Activated naive CD8-positive, alpha-beta T cell (primary cell): ENCODE measurements around the gene ASB16.
A peak's percentile ranks its signal among the peaks of the same experiment; 100 is the strongest.
"Not testable (repeated sequence)": the region's sequence is repeated elsewhere in the genome, so short reads cannot be mapped to it uniquely, and the experiment has no call there.

Experiments
- H3K27ac Mint-ChIP-seq: one replicate; pipeline ENCODE4 v1.8.0; 2021; ENCODE audit warnings: mixed read lengths
- H3K27me3 Mint-ChIP-seq: one replicate; pipeline ENCODE4 v1.8.0; 2021; ENCODE audit warnings: mixed read lengths
- H3K36me3 Mint-ChIP-seq: one replicate; pipeline ENCODE4 v1.8.0; 2021; ENCODE audit warnings: mixed read lengths
- H3K4me1 Mint-ChIP-seq: one replicate; pipeline ENCODE4 v1.8.0; 2021; ENCODE audit warnings: low read depth, mixed read lengths
- H3K4me3 Mint-ChIP-seq: one replicate; pipeline ENCODE4 v1.8.0; 2021; ENCODE audit warnings: mild to moderate bottlenecking, mixed read lengths
- H3K9me3 Mint-ChIP-seq: one replicate; pipeline ENCODE4 v1.8.0; 2021; ENCODE audit warnings: low read depth, mixed read lengths

The ASB16 gene

DNA sequence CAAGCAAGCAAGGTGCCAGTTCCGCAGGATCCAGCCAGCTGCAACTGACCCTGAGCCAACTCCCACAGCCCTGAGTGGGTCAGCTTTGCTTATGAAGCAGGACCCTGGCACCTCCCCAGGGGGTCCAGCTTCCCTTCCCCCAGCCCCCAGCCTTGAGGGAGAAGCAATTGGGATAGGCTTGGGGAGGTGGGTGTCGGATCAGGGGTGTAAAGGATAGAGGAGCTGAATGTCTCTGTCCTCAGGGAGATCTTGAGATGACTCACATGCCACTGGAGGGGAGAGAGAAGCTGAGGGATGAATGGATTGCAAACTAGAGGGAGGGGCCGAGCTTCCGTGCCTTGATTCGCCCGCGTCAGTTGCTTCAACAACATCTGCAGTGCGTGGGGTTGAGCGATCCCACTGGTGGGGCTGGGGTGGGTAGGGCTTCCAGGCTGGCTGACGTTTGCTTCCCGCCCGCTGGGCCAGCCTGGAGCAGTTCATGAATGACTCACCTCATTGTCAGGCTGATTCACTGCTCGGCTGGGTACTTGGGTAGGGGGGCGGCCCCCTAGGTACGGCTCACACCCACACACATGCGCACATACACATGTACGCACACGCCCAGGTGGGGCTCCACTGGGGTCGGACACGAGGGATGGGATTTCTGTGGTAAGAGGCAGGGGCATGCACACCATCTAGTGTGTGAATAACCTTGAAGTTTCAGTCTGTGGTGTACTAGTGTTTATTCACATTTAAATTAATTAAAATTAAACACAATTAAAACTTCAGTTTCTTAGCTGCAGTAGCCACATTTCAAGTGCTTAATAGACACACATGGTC is 32.4 kb upstream of the ASB16 start:
- Mint-ChIP-seq H3K27ac (no peak overlapping the region), H3K27me3 (no peaks in the 10 kb centered on the region), H3K9me3 (no peaks in the 10 kb centered on the region), H3K4me3 (peak overlapping the region; percentile 27), H3K4me1 (peaks cover 15% of the 10 kb centered on the region), H3K36me3 (no peaks in the 10 kb centered on the region)

DNA sequence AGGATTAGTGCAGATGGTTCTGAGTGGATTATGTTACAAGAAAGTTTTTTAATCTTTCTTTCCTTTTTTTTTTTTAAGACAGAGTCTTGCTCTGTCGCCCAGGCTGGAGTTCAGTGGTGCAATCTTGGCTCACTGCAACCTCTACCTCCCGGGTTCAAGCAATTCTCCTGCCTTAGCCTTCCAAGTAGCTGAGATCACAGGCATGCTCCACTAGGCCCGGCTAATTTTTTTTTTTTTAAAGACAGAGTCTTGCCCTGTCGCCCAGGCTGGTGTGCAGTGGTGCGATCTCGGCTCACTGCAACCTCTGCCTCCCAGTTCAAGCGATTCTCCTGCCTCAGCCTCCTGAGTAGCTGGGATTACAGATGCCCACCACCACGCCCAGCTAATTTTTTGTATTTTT is 26.6 kb upstream of the ASB16 start:
- H3K4me1 Mint-ChIP-seq, H3K36me3 Mint-ChIP-seq, H3K4me3 Mint-ChIP-seq, H3K9me3 Mint-ChIP-seq, H3K27ac Mint-ChIP-seq, H3K27me3 Mint-ChIP-seq: not testable (repeated sequence)

DNA sequence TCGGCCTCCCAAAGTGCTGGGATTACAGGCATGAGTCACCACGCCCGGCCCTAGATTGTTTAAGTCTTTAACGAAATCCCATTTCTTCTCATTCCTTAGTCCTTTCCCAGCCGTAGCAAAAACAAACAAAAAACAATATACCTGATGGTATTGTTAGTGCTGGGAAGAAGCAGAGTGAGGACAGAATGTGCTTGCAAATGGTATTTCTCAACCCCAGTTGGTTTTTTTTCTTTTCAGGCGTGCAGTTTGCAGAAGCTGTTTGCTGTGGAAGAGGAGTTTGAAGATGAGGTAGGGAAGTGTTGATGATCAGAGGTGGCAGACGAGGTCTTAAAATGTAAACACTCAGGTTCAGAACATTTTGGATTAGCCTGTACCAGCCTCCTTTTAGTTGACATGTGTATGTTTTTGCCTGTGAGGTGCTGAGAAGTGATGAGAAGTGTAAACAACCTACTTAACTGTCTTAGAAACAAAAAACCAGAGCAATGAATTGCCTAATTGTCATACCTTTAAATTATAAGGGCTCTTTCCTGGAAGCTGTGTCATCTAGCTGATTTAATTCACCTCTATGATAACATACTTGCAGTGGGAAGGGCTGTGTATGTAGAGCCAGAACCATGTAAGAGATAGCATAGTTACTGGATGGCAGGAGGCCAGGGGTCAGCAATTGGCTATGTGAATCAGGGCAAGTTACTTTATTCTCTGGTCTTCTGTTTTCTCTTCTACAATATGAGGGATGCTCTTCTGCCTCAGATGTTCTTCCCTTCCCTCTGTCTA is 25.4 kb upstream of the ASB16 start:
- no peaks in the 10 kb centered on the region for H3K27me3 Mint-ChIP-seq
- peaks cover 2% of the 10 kb centered on the region for H3K36me3 Mint-ChIP-seq
- H3K9me3 Mint-ChIP-seq = no peaks in the 10 kb centered on the region
- no peak overlapping the region for H3K27ac Mint-ChIP-seq
- no peak overlapping the region for H3K4me3 Mint-ChIP-seq
- H3K4me1 Mint-ChIP-seq = peaks cover 2% of the 10 kb centered on the region

DNA sequence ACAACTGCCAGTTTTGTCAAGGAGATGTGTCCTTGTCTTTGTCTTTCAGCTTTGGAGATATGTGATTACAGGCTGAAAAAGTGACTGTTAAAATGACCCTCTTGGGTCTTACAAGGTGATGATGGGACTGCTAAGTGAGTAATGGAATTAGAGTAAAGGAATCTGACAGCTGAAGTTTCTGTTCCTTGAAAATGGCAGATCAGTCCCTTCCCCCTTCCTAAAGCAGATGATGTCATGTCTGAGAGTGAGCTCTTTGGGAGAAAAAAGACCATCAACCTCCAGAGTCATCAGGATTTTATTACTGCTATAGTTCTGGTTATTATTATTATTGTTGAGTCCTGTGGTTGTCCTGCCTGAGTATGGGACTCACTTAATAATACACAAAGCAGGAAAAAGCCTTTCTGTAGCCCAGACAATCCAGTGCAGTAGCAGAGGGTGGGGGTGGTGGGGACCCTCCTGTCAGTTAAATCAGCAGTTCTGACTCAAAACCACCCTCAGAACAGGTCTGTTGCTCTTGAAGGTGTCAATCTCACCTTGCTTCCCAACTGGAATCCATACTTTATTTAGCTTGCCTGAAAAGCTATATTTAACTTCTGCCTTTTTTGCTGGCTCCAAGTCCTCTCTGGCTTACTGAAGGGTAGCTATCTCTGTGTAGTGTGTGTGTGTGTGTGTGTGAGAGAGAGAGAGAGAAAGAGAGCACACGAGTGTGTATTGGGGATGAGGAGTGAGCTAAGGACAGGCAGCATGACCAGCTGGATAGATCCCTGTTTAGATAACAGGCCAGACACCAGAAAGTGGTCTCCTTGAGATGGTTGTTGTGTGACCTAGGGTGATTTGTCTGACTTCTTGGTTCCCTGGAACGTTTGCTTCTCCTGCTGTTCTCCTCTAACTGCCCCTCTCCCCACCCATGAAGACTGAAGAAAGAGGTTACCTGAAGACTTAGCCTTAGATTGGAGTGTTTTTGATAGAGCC is 23.8 kb upstream of the ASB16 start:
- peaks cover 2% of the 10 kb centered on the region for H3K36me3 Mint-ChIP-seq
- no peaks in the 10 kb centered on the region for H3K4me1 Mint-ChIP-seq
- no peaks in the 10 kb centered on the region for H3K9me3 Mint-ChIP-seq
- no peak overlapping the region for H3K27ac Mint-ChIP-seq
- no peak overlapping the region for H3K4me3 Mint-ChIP-seq
- no peaks in the 10 kb centered on the region for H3K27me3 Mint-ChIP-seq

DNA sequence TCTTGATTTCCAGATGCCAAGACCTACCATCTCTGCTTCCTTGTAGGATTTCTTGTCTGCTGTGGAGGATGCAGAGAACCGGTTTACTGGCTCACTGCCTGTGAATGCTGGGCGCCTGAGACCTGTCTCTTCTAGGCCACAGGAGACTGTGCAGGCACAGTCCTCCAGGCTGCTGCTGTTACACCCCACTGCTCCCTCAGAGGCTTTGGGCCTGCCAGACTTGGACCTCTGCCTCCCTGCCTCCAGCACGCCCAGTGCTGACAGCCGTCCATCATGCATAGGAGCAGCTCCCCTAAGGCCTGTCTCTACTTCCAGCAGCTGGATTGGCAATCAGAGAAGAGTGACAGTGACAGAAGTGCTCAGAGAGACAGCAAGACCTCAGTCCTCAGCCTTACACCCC is 22.7 kb upstream of the ASB16 start:
- Mint-ChIP-seq H3K27me3 (no peaks in the 10 kb centered on the region), H3K9me3 (no peaks in the 10 kb centered on the region), H3K4me3 (no peak overlapping the region), H3K27ac (no peak overlapping the region), H3K4me1 (no peaks in the 10 kb centered on the region), H3K36me3 (peaks cover 3% of the 10 kb centered on the region)

DNA sequence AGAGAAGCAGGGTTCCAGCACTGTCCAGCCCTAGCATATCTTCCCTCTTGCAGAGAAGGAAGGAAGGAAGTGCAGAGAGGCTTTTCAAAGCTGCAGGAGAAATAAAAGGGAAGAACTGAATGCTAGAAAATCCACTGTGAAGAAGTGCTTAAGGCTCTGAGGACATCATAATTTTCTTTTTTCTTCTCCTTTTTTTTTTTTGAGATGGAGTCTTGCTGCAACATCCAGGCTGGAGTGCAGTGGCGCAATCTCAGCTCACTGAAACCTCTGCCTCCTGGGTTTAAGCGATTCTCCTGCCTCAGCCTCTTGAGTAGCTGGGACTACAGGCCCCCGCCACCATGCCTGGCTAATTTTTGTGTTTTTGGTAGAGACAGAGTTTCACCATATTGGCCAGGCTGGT is 21.4 kb upstream of the ASB16 start:
- H3K36me3 Mint-ChIP-seq, H3K27ac Mint-ChIP-seq, H3K27me3 Mint-ChIP-seq, H3K4me3 Mint-ChIP-seq, H3K4me1 Mint-ChIP-seq, H3K9me3 Mint-ChIP-seq: not testable (repeated sequence)

DNA sequence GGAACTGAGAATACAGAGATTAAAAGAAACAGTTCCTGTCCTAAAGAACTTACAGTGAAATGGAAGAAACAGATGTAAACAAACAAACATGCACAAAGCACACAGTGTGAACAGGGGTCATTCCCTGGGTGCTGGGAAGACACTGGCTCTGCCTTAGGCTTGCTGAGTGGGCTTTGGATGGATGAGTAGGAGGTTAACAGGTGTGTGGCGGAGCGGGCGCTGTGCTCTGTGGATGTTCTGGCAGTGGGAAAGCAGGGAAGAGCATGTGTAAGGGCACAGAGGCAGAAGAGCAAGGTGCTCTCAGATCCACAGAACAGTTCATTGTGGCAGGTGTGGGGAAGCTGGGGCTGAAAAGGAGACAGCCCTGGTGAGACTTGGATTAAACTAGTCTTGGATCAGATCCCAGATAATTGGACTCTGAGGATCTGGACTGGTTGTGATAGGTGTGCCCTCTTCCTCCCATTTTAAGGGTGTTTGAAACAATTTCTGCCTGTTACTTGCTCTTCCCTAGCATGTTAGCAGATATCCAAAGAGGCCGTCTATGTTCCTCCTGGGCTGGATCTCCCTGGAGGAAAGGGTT is 20.7 kb upstream of the ASB16 start:
- Mint-ChIP-seq H3K9me3 (no peaks in the 10 kb centered on the region), H3K27ac (peak overlapping the region; percentile 68), H3K4me3 (no peak overlapping the region), H3K4me1 (no peaks in the 10 kb centered on the region), H3K36me3 (peaks cover 4% of the 10 kb centered on the region), H3K27me3 (no peaks in the 10 kb centered on the region)

DNA sequence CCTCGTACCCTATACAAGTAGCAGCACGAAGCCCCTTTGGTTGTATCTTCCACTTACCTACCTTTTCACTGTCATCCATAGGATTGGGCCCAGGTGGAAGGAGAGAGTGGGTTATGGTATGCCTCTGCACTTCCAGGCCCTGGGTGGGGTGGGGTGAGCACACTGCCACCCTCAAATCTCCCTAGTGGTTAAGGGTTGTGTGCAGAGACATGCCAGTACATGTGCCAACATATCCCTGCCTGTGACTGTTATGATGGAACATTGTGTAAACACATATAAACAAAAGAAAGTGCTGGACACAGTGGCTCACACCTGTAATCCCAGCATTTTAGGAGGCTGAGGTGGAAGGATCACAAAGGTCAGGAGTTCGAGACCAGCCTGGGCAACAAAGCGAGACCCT is 17.6 kb upstream of the ASB16 start:
- H3K27me3 Mint-ChIP-seq = no peaks in the 10 kb centered on the region
- H3K4me3 Mint-ChIP-seq = no peak overlapping the region
- H3K4me1 Mint-ChIP-seq = no peaks in the 10 kb centered on the region
- H3K36me3 Mint-ChIP-seq = peaks cover 4% of the 10 kb centered on the region
- H3K27ac Mint-ChIP-seq = no peak overlapping the region
- no peaks in the 10 kb centered on the region for H3K9me3 Mint-ChIP-seq

DNA sequence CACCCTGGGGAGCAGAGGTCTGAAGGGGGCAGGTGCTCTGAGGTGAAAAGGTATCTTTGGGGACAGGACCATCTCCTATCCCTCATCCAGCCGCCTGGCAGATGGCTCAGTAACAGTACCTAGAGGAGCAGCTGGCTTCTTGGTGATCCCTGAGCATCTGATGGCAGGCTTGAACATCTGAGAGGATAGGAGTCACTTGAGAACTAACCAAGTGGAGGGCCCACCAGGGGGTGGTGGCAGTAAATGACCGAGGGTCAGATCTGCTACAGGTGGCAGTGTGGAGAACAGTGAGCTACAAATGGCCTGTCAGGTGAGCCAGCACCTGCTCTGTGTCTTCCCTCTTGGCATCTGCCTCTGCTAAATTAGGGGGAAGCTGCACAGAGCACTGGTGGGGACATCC is 15.0 kb upstream of the ASB16 start:
- peaks cover 4% of the 10 kb centered on the region for H3K36me3 Mint-ChIP-seq
- no peaks in the 10 kb centered on the region for H3K9me3 Mint-ChIP-seq
- H3K27me3 Mint-ChIP-seq = no peaks in the 10 kb centered on the region
- no peak overlapping the region for H3K27ac Mint-ChIP-seq
- no peak overlapping the region for H3K4me3 Mint-ChIP-seq
- peaks cover 2% of the 10 kb centered on the region for H3K4me1 Mint-ChIP-seq

DNA sequence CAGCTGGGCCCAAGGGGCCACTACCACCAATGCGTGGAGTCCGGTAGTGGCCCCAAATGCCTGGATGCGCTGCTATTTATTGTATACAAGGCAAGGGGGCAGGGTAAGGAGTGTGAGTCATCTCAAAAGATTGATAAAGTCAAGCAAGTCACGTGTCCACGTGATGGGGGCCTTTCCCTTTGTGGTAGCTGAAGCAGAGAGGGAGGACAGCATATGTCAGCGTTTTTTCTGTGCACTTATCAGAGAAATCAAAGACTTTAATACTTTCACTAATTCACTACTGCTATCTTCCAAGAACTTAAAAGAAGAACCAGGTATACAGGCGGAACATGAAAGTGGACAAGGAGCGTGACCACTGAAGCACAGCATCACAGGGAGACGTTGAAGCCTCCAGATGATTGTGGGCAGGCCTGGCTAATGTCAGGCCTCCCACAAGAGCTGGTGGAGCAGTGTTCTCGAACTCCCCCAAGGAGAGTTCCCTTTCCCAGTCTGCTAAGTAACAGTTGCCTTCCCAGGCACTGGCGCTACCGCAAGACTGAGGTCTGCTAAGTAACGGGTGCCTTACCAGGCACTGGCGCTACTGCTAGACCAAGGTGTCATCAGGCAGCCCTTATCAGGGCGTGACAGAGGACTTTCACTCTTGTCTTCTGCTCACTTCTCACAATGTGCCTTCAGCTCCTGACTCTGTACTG is 10.8 kb upstream of the ASB16 start:
- H3K9me3 Mint-ChIP-seq = no peaks in the 10 kb centered on the region
- H3K4me3 Mint-ChIP-seq = no peak overlapping the region
- H3K27me3 Mint-ChIP-seq = no peaks in the 10 kb centered on the region
- no peak overlapping the region for H3K27ac Mint-ChIP-seq
- peaks cover 2% of the 10 kb centered on the region for H3K36me3 Mint-ChIP-seq
- peaks cover 2% of the 10 kb centered on the region for H3K4me1 Mint-ChIP-seq

DNA sequence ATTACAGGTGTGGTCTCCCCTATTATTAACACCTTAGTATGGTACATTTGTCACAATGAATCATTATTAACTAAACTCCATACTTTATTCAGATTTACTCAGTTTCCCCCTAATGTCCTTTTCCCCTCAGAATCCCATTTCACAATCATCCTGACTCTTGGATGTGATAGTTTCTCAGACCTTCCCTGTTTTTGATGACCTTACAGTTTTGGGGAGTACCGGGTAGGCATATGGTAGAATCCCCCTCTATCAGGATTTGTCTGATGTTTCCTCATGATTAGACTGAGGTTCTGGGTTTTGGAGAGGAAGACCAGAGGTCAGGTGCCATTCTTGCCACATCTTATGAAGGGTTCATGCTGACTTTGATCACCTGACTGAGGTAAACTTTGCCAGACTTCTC is 6.0 kb upstream of the ASB16 start:
- Mint-ChIP-seq H3K4me1 (peaks cover 12% of the 10 kb centered on the region), H3K36me3 (no peaks in the 10 kb centered on the region), H3K9me3 (no peaks in the 10 kb centered on the region), H3K27me3 (no peaks in the 10 kb centered on the region), H3K27ac (no peak overlapping the region), H3K4me3 (no peak overlapping the region)

DNA sequence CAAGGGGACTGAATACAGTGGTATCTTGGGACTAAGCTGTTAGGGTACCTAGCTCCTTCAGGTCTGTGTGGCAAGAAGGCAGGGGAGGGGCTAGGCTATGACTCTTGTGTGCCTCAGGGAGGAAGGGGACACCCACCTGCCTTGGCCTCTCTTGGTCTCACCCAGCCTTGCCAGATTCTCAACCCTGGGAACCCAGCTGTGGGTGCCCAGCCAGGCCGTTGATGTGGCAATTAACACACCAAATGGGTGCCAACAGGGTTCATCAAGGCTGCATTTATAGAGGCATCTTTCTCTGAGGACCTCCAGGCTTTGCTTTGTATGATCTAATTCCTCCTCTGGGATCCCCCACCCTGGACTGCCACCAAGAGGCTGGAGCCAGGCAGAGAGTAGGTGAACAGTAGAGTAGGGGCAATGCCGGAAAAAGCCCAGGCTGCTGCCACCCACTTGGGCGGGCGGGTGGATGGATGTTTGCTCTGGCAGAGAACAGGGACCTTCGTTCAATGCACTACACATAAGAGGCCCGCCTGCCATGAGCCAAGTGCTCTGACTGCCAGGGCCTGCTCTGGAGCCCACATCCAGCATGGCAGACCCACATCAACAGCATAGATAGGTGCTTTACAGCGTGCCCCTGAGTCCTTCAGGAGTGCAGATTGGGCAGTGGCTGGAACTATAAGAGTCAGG is 3.2 kb upstream of the ASB16 start:
- peaks cover 10% of the 10 kb centered on the region for H3K4me1 Mint-ChIP-seq
- H3K36me3 Mint-ChIP-seq = no peaks in the 10 kb centered on the region
- H3K9me3 Mint-ChIP-seq = no peaks in the 10 kb centered on the region
- no peaks in the 10 kb centered on the region for H3K27me3 Mint-ChIP-seq
- H3K27ac Mint-ChIP-seq = no peak overlapping the region
- no peak overlapping the region for H3K4me3 Mint-ChIP-seq

DNA sequence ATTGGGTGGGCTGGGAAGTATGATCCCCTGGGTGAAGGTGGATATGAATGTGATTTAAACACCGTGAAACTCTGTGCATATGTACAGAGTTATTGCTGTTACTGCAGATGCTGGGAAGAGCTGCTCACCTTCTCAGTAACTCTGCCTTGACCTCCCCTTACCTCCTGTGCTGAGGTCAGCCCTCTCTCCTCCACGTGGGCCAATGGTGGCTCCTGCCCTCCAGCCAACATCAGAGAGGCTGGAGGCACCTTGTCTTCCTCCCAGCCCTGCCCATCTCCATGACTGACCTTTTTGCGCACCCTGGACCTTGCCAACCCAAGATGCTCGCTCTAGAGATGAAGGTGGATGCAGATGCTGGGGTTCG is 387 bp upstream of the ASB16 start:
- Mint-ChIP-seq H3K4me3 (no peak overlapping the region), H3K27ac (no peak overlapping the region), H3K9me3 (no peaks in the 10 kb centered on the region), H3K4me1 (peaks cover 10% of the 10 kb centered on the region), H3K36me3 (no peaks in the 10 kb centered on the region), H3K27me3 (no peaks in the 10 kb centered on the region)

DNA sequence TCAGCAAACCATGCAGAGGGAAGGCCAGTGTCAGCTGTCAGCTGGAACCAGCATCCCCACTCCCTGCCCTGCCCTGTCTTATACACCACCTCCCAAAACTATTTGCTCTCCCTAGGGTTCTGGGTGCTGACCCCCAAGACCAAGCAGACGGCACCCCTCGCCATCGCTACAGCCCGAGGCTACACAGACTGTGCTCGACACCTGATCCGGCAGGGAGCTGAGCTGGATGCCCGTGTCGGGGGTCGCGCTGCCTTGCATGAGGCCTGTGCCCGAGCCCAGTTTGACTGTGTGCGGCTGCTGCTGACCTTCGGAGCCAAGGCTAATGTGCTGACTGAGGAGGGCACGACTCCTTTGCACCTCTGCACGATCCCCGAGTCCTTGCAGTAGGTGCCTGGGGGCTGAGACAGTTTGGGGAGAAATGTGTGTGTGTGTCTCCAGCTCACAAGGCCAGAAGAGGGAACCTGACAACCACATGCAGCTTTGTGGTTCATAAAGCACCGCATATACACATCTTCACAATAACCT is 1.5 kb downstream of the ASB16 start:
- H3K27ac Mint-ChIP-seq = no peak overlapping the region
- H3K9me3 Mint-ChIP-seq = no peaks in the 10 kb centered on the region
- no peaks in the 10 kb centered on the region for H3K27me3 Mint-ChIP-seq
- peaks cover 2% of the 10 kb centered on the region for H3K36me3 Mint-ChIP-seq
- peaks cover 10% of the 10 kb centered on the region for H3K4me1 Mint-ChIP-seq
- no peak overlapping the region for H3K4me3 Mint-ChIP-seq
